ENCODE data around the gene FTCD. TPM values are rescaled to one million over a fixed set of nuclear protein-coding genes. Genes with fewer than 3 reads are reported as not detected.

FTCD gene
- total and polyA plus RNA-seq, 4 donors: 0.50 to 8.7 (median 1.8) TPM

- DNase-seq: peak; percentile 42 to 71
- H3K36me3 ChIP-seq (ENCODE audit: control insufficient read depth in 1 of 2, insufficient read depth in 2 of 2, low read length in 1 of 2): peaks cover 18 to 49% of the 10 kb centered on the region in 2 donors
- H3K9me3 ChIP-seq (ENCODE audit: control insufficient read depth, low read length): no peaks in the 10 kb centered on the region
- WGBS, 2 donors: 79 to 83% methylated on average over 29 of the region's 29 CpGs
- H3K4me1 ChIP-seq (ENCODE audit: control insufficient read depth in 1 of 2, insufficient read depth in 2 of 2, low read length in 2 of 2): no peaks in the 10 kb centered on the region
- no peaks in the 10 kb centered on the region for H3K27me3 ChIP-seq (ENCODE audit: control insufficient read depth in 1 of 2, insufficient read depth in 2 of 2, low read length in 1 of 2)
- H3K4me3 ChIP-seq (ENCODE audit: low read length in 2 of 2): no peak overlapping the region
- no peak overlapping the region for H3K27ac ChIP-seq (ENCODE audit: low read depth in 1 of 2, low read length in 2 of 2)
- no peak for ATAC-seq (ENCODE audit: low FRiP score)
- intact Hi-C loops (cut with DNase I): no loop called here
Observed at GRCh38 chr21:46117586-46118315, 37.6 kb downstream of the FTCD start.

- DNase-seq: peak; percentile 39 to 67
Observed at GRCh38 chr21:46116776-46117585, 38.4 kb downstream of the FTCD start.

GRCh38 chr21:46116189-46116775, 39.1 kb downstream of the FTCD start:
- peak; percentile 27 to 68 for DNase-seq
- Histone ChIP-seq H3K27me3 (ENCODE audit: control insufficient read depth in 1 of 2, insufficient read depth in 2 of 2, low read length in 1 of 2) (no peaks in the 10 kb centered on the region), H3K4me3 (ENCODE audit: low read length in 2 of 2) (no peak overlapping the region), H3K4me1 (ENCODE audit: control insufficient read depth in 1 of 2, insufficient read depth in 2 of 2, low read length in 2 of 2) (no peaks in the 10 kb centered on the region), H3K36me3 (ENCODE audit: control insufficient read depth in 1 of 2, insufficient read depth in 2 of 2, low read length in 1 of 2) (peaks cover 15 to 52% of the 10 kb centered on the region in 2 donors), H3K9me3 (ENCODE audit: control insufficient read depth, low read length) (no peaks in the 10 kb centered on the region), H3K27ac (ENCODE audit: low read depth in 1 of 2, low read length in 2 of 2) (no peak overlapping the region)
- WGBS, 2 donors: 87 to 89% methylated on average over 17 to 20 of the region's 20 CpGs
- intact Hi-C loops (cut with DNase I): no loop called here
- no peak for ATAC-seq (ENCODE audit: low FRiP score)

More at GRCh38 chr21:46116776-46117585, 38.4 kb downstream of the FTCD start:
- WGBS, 2 donors: 79 to 86% methylated on average over 18 to 24 of the region's 24 CpGs
- intact Hi-C loops (cut with DNase I): no loop called here
- no peak overlapping the region for H3K27ac ChIP-seq (ENCODE audit: low read depth in 1 of 2, low read length in 2 of 2)
- H3K9me3 ChIP-seq (ENCODE audit: control insufficient read depth, low read length): no peaks in the 10 kb centered on the region
- H3K4me1 ChIP-seq (ENCODE audit: control insufficient read depth in 1 of 2, insufficient read depth in 2 of 2, low read length in 2 of 2): no peaks in the 10 kb centered on the region
- ATAC-seq (ENCODE audit: low FRiP score): no peak
- peaks cover 18 to 54% of the 10 kb centered on the region in 2 donors for H3K36me3 ChIP-seq (ENCODE audit: control insufficient read depth in 1 of 2, insufficient read depth in 2 of 2, low read length in 1 of 2)
- no peaks in the 10 kb centered on the region for H3K27me3 ChIP-seq (ENCODE audit: control insufficient read depth in 1 of 2, insufficient read depth in 2 of 2, low read length in 1 of 2)
- no peak overlapping the region for H3K4me3 ChIP-seq (ENCODE audit: low read length in 2 of 2)

- Histone ChIP-seq H3K27me3 (ENCODE audit: control insufficient read depth in 1 of 2, insufficient read depth in 2 of 2, low read length in 1 of 2) (no peaks in the 10 kb centered on the region), H3K4me1 (ENCODE audit: control insufficient read depth in 1 of 2, insufficient read depth in 2 of 2, low read length in 2 of 2) (no peaks in the 10 kb centered on the region), H3K36me3 (ENCODE audit: control insufficient read depth in 1 of 2, insufficient read depth in 2 of 2, low read length in 1 of 2) (peaks cover 15 to 48% of the 10 kb centered on the region in 2 donors), H3K9me3 (ENCODE audit: control insufficient read depth, low read length) (no peaks in the 10 kb centered on the region), H3K4me3 (ENCODE audit: low read length in 2 of 2) (no peak overlapping the region), H3K27ac (ENCODE audit: low read depth in 1 of 2, low read length in 2 of 2) (no peak overlapping the region)
- intact Hi-C loops (cut with DNase I): no loop called here
- WGBS, 2 donors: 91 to 92% methylated on average over 17 of the region's 17 CpGs
- DNase-seq (peak; percentile 44 to 55), ATAC-seq (ENCODE audit: low FRiP score) (no peak)
Observed at GRCh38 chr21:46115441-46116188, 39.8 kb downstream of the FTCD start.

GRCh38 chr21:46114963-46115362, 40.4 kb downstream of the FTCD start:
- Histone ChIP-seq H3K4me3 (ENCODE audit: low read length in 2 of 2) (no peak overlapping the region), H3K4me1 (ENCODE audit: control insufficient read depth in 1 of 2, insufficient read depth in 2 of 2, low read length in 2 of 2) (no peaks in the 10 kb centered on the region), H3K36me3 (ENCODE audit: control insufficient read depth in 1 of 2, insufficient read depth in 2 of 2, low read length in 1 of 2) (peaks cover 11 to 47% of the 10 kb centered on the region in 2 donors), H3K27ac (ENCODE audit: low read depth in 1 of 2, low read length in 2 of 2) (no peak overlapping the region), H3K27me3 (ENCODE audit: control insufficient read depth in 1 of 2, insufficient read depth in 2 of 2, low read length in 1 of 2) (no peaks in the 10 kb centered on the region), H3K9me3 (ENCODE audit: control insufficient read depth, low read length) (no peaks in the 10 kb centered on the region)
- intact Hi-C loops (cut with DNase I): no loop called here
- no peak for ATAC-seq (ENCODE audit: low FRiP score)
- WGBS, 2 donors: 95 to 96% methylated on average over 4 of the region's 4 CpGs
- DNase-seq: peak; percentile 33 to 77

- H3K9me3 ChIP-seq (ENCODE audit: control insufficient read depth, low read length): no peaks in the 10 kb centered on the region
- WGBS, 2 donors: 94 to 95% methylated on average over 16 of the region's 16 CpGs
- DNase-seq (peak; percentile 31 to 61), ATAC-seq (ENCODE audit: low FRiP score) (no peak)
- H3K4me1 ChIP-seq (ENCODE audit: control insufficient read depth in 1 of 2, insufficient read depth in 2 of 2, low read length in 2 of 2): peaks cover 0 to 6% of the 10 kb centered on the region in 2 donors
- peaks cover 8 to 38% of the 10 kb centered on the region in 2 donors for H3K36me3 ChIP-seq (ENCODE audit: control insufficient read depth in 1 of 2, insufficient read depth in 2 of 2, low read length in 1 of 2)
- no peak overlapping the region for H3K4me3 ChIP-seq (ENCODE audit: low read length in 2 of 2)
- H3K27me3 ChIP-seq (ENCODE audit: control insufficient read depth in 1 of 2, insufficient read depth in 2 of 2, low read length in 1 of 2): no peaks in the 10 kb centered on the region
- H3K27ac ChIP-seq (ENCODE audit: low read depth in 1 of 2, low read length in 2 of 2): no peak overlapping the region
- intact Hi-C loops (cut with DNase I): no loop called here
Observed at GRCh38 chr21:46113497-46114176, 41.7 kb downstream of the FTCD start.

- intact Hi-C loops (cut with DNase I): no loop called here
- 92 to 93% methylated on average over 20 of the region's 20 CpGs for WGBS, 2 donors
- H3K9me3 ChIP-seq (ENCODE audit: control insufficient read depth, low read length): no peaks in the 10 kb centered on the region
- ATAC-seq (ENCODE audit: low FRiP score): no peak
- no peak overlapping the region for H3K4me3 ChIP-seq (ENCODE audit: low read length in 2 of 2)
- no peak overlapping the region for H3K27ac ChIP-seq (ENCODE audit: low read depth in 1 of 2, low read length in 2 of 2)
- DNase-seq: peak; percentile 28 to 63
- peaks cover 0 to 6% of the 10 kb centered on the region in 2 donors for H3K4me1 ChIP-seq (ENCODE audit: control insufficient read depth in 1 of 2, insufficient read depth in 2 of 2, low read length in 2 of 2)
- no peaks in the 10 kb centered on the region for H3K27me3 ChIP-seq (ENCODE audit: control insufficient read depth in 1 of 2, insufficient read depth in 2 of 2, low read length in 1 of 2)
- peaks cover 4 to 32% of the 10 kb centered on the region in 2 donors for H3K36me3 ChIP-seq (ENCODE audit: control insufficient read depth in 1 of 2, insufficient read depth in 2 of 2, low read length in 1 of 2)
Observed at GRCh38 chr21:46112725-46113215, 42.6 kb downstream of the FTCD start.

Measured in aorta (tissue), 5 donors.